ENCODE measurements around the gene ATP1A4. TPM values are rescaled to one million over a fixed set of nuclear protein-coding genes. Genes with fewer than 3 reads are reported as not detected.

Gene ATP1A4
- total and polyA plus RNA-seq, 2 of the 13 experiments (the other 11 are each of a cell fraction or from before 2014, with no cell fraction given), result not detected

- intact Hi-C loops (cut with micrococcal nuclease; ENCODE audit: unreplicated experiment) (no loop called here), in situ Hi-C loops (cut with HindIII; ENCODE audit: extremely low pct_ligation_motif_present, low pct_unique_long_range_greater_than_20kb) (no loop called here)
- Histone ChIP-seq H3K9me3 (ENCODE audit: low read length) (no peaks in the 10 kb centered on the region), H3K4me2 (ENCODE audit: low read depth, low read length) (no peak overlapping the region), H3K4me3 (replicated peaks in 1 of 3; ENCODE audit: insufficient read depth in 1 of 3, low read depth in 2 of 3, low read length in 3 of 3) (no peak overlapping the region), H3K79me2 (ENCODE audit: insufficient read depth, low read length) (no peaks in the 10 kb centered on the region), H2AFZ (ENCODE audit: low read length) (no peak overlapping the region), H3K9ac (ENCODE audit: insufficient read depth, low read depth, low read length) (no peak overlapping the region), H3K4me1 (ENCODE audit: insufficient read depth, low read length) (peaks cover 27% of the 10 kb centered on the region), H3K27me3 (ENCODE audit: control insufficient read depth in 1 of 2, insufficient read depth in 2 of 2, low read length in 2 of 2) (no peaks in the 10 kb centered on the region), H4K20me1 (ENCODE audit: insufficient read depth, low read length) (no peaks in the 10 kb centered on the region), H3K36me3 (replicated peaks in 1 of 2; ENCODE audit: control insufficient read depth in 1 of 2, insufficient read depth in 2 of 2, low read length in 2 of 2) (no peaks in the 10 kb centered on the region), H3K27ac (ENCODE audit: extremely low read length, insufficient read depth, low read length) (no peak overlapping the region)
- ChIA-PET CTCF (ENCODE audit: low intra/inter-chr PET ratio, low total read pairs) (no interaction called here), POLR2A (no interaction called here)
- no peak for FAIRE-seq
- 62% methylated on average over 17 of the region's 20 CpGs for WGBS (ENCODE audit: low lambda C conversion rate)
- BruUV-seq (replicated peaks), result no TSS peak
- no peak for ATAC-seq
- no peak for TF ChIP-seq MLX (CRISPR knock-in tag; IDR thresholded peaks at IDR 0.05)
- no peak for TF ChIP-seq HES4 (CRISPR knock-in tag; IDR thresholded peaks at IDR 0.05; ENCODE audit: borderline replicate concordance)
- TF ChIP-seq TMF1 (CRISPR knock-in tag; IDR thresholded peaks at IDR 0.05; ENCODE audit: low read depth), result no peak
- no peak for TF ChIP-seq ZGPAT (CRISPR knock-in tag; IDR thresholded peaks at IDR 0.05)
- no peak for TF ChIP-seq ZNF770 (CRISPR knock-in tag; IDR thresholded peaks at IDR 0.05)
- no peak for TF ChIP-seq ISX (CRISPR knock-in tag; conservative IDR thresholded peaks at IDR 0.05)
- TF ChIP-seq E2F1 (CRISPR knock-in tag; IDR thresholded peaks at IDR 0.05), result no peak
- no peak for TF ChIP-seq TEAD3 (CRISPR knock-in tag; optimal IDR thresholded peaks at IDR 0.05; ENCODE audit: borderline replicate concordance)
- no peak for TF ChIP-seq RXRB (CRISPR knock-in tag; IDR thresholded peaks at IDR 0.05; ENCODE audit: borderline replicate concordance)
- no peak for TF ChIP-seq ZFP91 (CRISPR knock-in tag; IDR thresholded peaks at IDR 0.05; ENCODE audit: borderline replicate concordance)
- TF ChIP-seq ZNF549 (CRISPR knock-in tag; IDR thresholded peaks at IDR 0.05), result no peak
- DNase-seq (ENCODE audit: low spot score), result no peak
These were observed 16.4 kb upstream of the ATP1A4 start for GRCh38 chr1:160134791-160135572.

Data from HepG2 (cell line).